ENCODE measurements around the gene AMDHD2. TPM values are rescaled to one million over a fixed set of nuclear protein-coding genes. Genes with fewer than 3 reads are reported as not detected.

The AMDHD2 gene
- polyA plus RNA-seq, 1 experiment, result 15.9 TPM

- ChIA-PET POLR2A (no interaction called here), CTCF (interaction anchor here (1.0 kb wide), 1 partner anchor 11 kb away, joined by 5 read pairs; no protein-coding TSS in a partner anchor)
- no peak for DNase-seq (ENCODE audit: low read depth)
- no peaks in the 10 kb centered on the region; the same call in 1 of the 2 replicates for H3K36me3 ChIP-seq (ENCODE audit: control insufficient read depth, insufficient read depth, low read length)
- no peak for TF ChIP-seq CTCF (IDR thresholded peaks at IDR 0.05; ENCODE audit: insufficient read depth, low read depth, low read length)
- H3K4me3 ChIP-seq (ENCODE audit: low read depth, low read length), result no peak overlapping the region
- H3K27me3 ChIP-seq (ENCODE audit: control insufficient read depth, insufficient read depth, low read length), result no peaks in the 10 kb centered on the region
These were observed 47.7 kb upstream of the AMDHD2 start for GRCh38 chr16:2472488-2472864.

- CTCF ChIA-PET, result interaction anchor here (0.7 to 1.0 kb wide), 2 partner anchors 10 to 29 kb away, joined by 3 to 5 read pairs; no protein-coding TSS in a partner anchor
- POLR2A ChIA-PET, result no interaction called here
- H3K27me3 ChIP-seq (ENCODE audit: control insufficient read depth, insufficient read depth, low read length), result no peaks in the 10 kb centered on the region
- DNase-seq (ENCODE audit: low read depth), result no peak
- TF ChIP-seq CTCF (IDR thresholded peaks at IDR 0.05; ENCODE audit: insufficient read depth, low read depth, low read length), result no peak
- H3K36me3 ChIP-seq (ENCODE audit: control insufficient read depth, insufficient read depth, low read length), result no peaks in the 10 kb centered on the region; the same call in 1 of the 2 replicates
- no peak overlapping the region for H3K4me3 ChIP-seq (ENCODE audit: low read depth, low read length)
These were observed 47.2 kb upstream of the AMDHD2 start for GRCh38 chr16:2472885-2473445.

GRCh38 chr16:2473446-2473926, 46.7 kb upstream of the AMDHD2 start:
- no peaks in the 10 kb centered on the region for H3K27me3 ChIP-seq (ENCODE audit: control insufficient read depth, insufficient read depth, low read length)
- CTCF ChIA-PET, result interaction anchor here (0.7 to 1.0 kb wide), 2 partner anchors 10 to 28 kb away, joined by 3 to 5 read pairs; no protein-coding TSS in a partner anchor
- POLR2A ChIA-PET, result no interaction called here
- TF ChIP-seq CTCF (IDR thresholded peaks at IDR 0.05; ENCODE audit: insufficient read depth, low read depth, low read length), result no peak
- DNase-seq (ENCODE audit: low read depth), result no peak
- H3K4me3 ChIP-seq (ENCODE audit: low read depth, low read length), result peak overlapping the region; percentile 82
- no peaks in the 10 kb centered on the region; the same call in 1 of the 2 replicates for H3K36me3 ChIP-seq (ENCODE audit: control insufficient read depth, insufficient read depth, low read length)

- H3K4me3 ChIP-seq (ENCODE audit: low read depth, low read length), result peak overlapping the region; percentile 82
- CTCF ChIA-PET, result interaction anchor here (0.6 to 1.6 kb wide), 4 partner anchors 15 to 395 kb away, joined by 3 to 9 read pairs (median 4); partner anchors contain the start of gene ABCA3
- DNase-seq (ENCODE audit: low read depth), result no peak
These were observed 45.9 kb upstream of the AMDHD2 start for GRCh38 chr16:2473999-2474876.

More at GRCh38 chr16:2473999-2474876, 45.9 kb upstream of the AMDHD2 start:
- Histone ChIP-seq H3K27me3 (ENCODE audit: control insufficient read depth, insufficient read depth, low read length) (no peaks in the 10 kb centered on the region), H3K36me3 (ENCODE audit: control insufficient read depth, insufficient read depth, low read length) (no peaks in the 10 kb centered on the region; the same call in 1 of the 2 replicates)
- TF ChIP-seq CTCF (IDR thresholded peaks at IDR 0.05; ENCODE audit: insufficient read depth, low read depth, low read length), result 0 out of 2 replicates have a peak, but pooled peaks have one; percentile 15
- POLR2A ChIA-PET, result interaction anchor here (0.5 kb wide), 1 partner anchor 171 kb away, joined by 3 read pairs; no protein-coding TSS in a partner anchor
